Activated CD8-positive, alpha-beta memory T cell treated with anti-CD3 and anti-CD28 coated beads, Interleukin-2, amount 10 ng/mL, durations not matched to agents 7 days and 5 days (primary cell): ENCODE results near the gene IFRD2. TPM values are rescaled to one million over a fixed set of nuclear protein-coding genes. Genes with fewer than 3 reads are reported as not detected.
A peak's percentile ranks its signal among the peaks of the same experiment; 100 is the strongest.

Experiments used
- ATAC-seq: fragments of 150-1000 bp; cut with Tn5 transposase; one replicate; pipeline ENCODE4 v1.10.0; 2021; ENCODE audit warnings: moderate library complexity
- CTCF ChIA-PET: fragments of 350-600 bp; sonication (Branson Sonifier 250); formaldehyde crosslinking; loops from one replicate; lab custom pipeline; 2021; ENCODE audit warnings: antibody characterized with exemption; lab: Charles Lee
- DNase-seq: peaks from one replicate; pipeline ENCODE4 v3.0.0-alpha.2; 2020
- H3K27ac Mint-ChIP-seq: one replicate; pipeline ENCODE4 v1.8.0; 2021; ENCODE audit warnings: mild to moderate bottlenecking, mixed read lengths
- H3K27me3 Mint-ChIP-seq: one replicate; pipeline ENCODE4 v1.8.0; 2021; ENCODE audit warnings: mixed read lengths
- H3K36me3 Mint-ChIP-seq: one replicate; pipeline ENCODE4 v1.8.0; 2021; ENCODE audit warnings: mild to moderate bottlenecking, mixed read lengths
- H3K4me1 Mint-ChIP-seq: one replicate; pipeline ENCODE4 v1.8.0; 2021; ENCODE audit warnings: mixed read lengths
- H3K4me3 Mint-ChIP-seq: one replicate; pipeline ENCODE4 v1.8.0; 2021; ENCODE audit warnings: mild to moderate bottlenecking, moderate library complexity, mixed read lengths
- H3K9me3 Mint-ChIP-seq: one replicate; pipeline ENCODE4 v1.8.0; 2022; ENCODE audit warnings: low read depth, mixed read lengths
- total RNA-seq, 2 experiments: library from RNA; stranded (reverse); gene quantifications; one replicate each; pipeline ENCODE4 v1.2.3, GENCODE V29; 2021

Gene IFRD2
- total RNA-seq, 2 experiments from 2014 or later: 74.8 to 103 TPM

DNA sequence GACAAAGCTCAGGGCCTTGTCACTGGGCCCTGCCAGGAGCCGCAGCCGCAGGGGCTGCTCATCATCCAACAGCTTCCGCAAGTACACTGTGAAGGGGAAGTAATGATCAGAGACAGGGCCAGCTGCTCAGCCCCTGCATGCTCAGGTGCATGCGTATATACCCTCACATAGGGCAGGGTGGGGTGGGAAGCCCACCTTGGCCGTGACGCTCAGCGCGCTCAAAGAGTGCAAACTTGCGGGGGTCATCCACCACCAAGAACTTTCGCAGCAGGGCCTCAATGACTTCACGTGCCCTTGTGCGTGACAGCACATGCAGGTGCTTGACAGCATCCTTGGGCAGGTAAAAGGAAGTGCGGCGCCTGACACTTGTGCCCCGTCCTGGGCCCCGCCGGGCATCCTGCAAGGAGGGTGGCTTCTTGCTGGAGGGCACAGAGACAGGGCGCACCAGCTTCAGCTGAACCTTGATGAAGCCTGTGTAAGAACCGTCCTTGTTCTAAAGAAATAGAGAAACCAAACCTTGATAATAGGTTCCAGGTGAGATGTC, 39.2 kb upstream of the IFRD2 start:
- H3K9me3 Mint-ChIP-seq: no peaks in the 10 kb centered on the region
- no peaks in the 10 kb centered on the region for H3K27me3 Mint-ChIP-seq
- H3K4me3 Mint-ChIP-seq: no peak overlapping the region
- no peak overlapping the region for H3K27ac Mint-ChIP-seq
- peaks cover 57% of the 10 kb centered on the region for H3K4me1 Mint-ChIP-seq
- peaks cover 57% of the 10 kb centered on the region for H3K36me3 Mint-ChIP-seq
- no peak for DNase-seq
- ATAC-seq: no peak
- CTCF ChIA-PET: interaction anchor here (0.9 to 9.2 kb wide), 4 partner anchors 9 to 71 kb away, joined by 3 to 91 read pairs (median 3); partner anchors contain the start of genes CYB561D2, HYAL2 and NPRL2

DNA sequence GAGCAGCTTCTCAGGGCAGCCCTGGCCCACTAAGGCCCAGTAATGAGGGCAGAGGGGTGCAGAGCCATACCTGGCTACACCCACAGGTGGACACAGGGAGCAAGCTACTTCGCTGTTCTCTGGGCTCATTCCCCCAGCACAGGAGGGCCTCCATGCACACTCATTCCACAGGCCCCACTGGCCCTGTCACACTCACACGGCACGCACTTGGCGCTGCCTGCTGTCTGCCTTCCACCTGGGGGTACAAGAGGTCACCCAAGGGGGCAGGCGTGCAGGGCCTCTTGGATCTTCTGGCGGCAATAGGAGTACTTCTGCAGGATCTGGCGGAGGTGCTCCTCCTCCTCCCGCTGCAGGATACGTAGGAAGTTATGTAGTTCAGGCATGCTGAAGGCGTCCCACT, 38.1 kb upstream of the IFRD2 start:
- Mint-ChIP-seq H3K4me1 (peaks cover 51% of the 10 kb centered on the region), H3K9me3 (no peaks in the 10 kb centered on the region), H3K27ac (peak overlapping the region; percentile 28), H3K4me3 (no peak overlapping the region), H3K36me3 (peaks cover 46% of the 10 kb centered on the region), H3K27me3 (no peaks in the 10 kb centered on the region)
- ATAC-seq: no peak
- no peak for DNase-seq
- CTCF ChIA-PET: interaction anchor here (18.0 kb wide), 1 partner anchor 31 kb away, joined by 266 read pairs; the partner anchor contains the start of genes HYAL1, HYAL3, IFRD2 and NAA80

DNA sequence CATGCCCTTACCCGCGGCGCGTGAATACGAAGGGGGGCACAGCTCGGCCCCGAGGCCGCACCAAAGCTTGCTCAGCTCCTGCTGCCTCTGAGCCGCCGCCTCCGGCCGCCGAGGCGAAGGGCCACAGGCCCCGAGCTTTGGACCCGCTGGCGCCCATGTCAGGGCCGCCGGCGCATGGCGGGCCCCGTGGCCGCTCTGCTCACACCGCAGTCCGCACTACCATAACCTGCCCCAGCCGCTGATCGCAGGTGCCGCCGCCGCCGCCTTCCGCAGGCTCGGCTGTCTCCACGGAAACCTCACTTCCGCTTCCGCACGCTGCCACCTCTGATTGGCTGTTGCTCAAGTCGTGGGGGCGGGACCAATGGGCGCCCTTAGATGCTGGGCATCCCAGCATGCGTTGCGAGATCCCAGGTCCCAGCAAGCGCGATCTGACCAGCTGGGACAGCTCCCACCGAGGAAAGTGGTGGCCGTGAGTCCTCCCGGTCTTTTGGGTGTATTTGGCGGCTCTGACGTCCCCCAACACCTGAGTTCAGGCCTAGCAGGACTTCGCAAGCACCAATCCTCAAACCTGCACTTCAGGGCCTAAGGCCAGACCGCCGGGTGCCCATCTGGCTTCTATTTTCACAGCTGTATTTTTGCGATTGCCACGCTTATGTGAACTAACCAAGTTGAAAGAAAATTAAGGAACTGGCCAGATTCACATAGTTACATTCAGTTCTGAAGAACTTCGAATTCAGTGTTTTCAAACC, 35.9 kb upstream of the IFRD2 start, which contains the start of gene TUSC2:
TUSC2 (minus strand) TSS at position 281 of the 749 bp plus-strand sequence; CDS start at position 157, 124 bp downstream.
- Mint-ChIP-seq H3K36me3 (peaks cover 28% of the 10 kb centered on the region), H3K27ac (peak within 1 kb of the TSS; percentile 81), H3K4me1 (peaks cover 33% of the 10 kb centered on the region), H3K4me3 (peak within 1 kb of the TSS; percentile 78), H3K9me3 (no peaks in the 10 kb centered on the region), H3K27me3 (no peaks in the 10 kb centered on the region)
- DNase-seq: peak; percentile 98
- peak; percentile 92 for ATAC-seq
- CTCF ChIA-PET: interaction anchor here (0.9 to 18.0 kb wide), 12 partner anchors 10 to 134 kb away, joined by 3 to 266 read pairs (median 4); partner anchors contain the start of genes HYAL1, HYAL3, IFRD2 and LSMEM2

DNA sequence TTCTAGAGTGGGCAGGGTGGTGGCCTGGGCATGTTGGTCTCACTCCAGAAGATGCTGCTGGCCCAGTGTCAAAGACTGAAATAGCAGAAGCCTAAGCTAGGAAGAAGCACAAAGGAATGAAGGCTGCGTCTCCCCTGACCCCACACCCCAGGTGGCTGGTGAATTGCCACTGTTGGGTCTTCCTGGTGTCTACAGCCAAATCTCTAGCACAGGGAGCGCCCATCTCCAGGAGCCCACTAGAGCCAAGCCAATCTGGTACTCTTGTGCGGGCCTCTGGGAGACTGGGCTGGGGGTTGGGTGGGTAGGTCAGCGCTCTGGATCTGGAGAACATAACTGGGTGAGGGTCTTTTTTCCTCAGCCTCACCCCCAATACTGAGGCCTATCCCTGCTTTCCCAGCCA, 34.9 kb upstream of the IFRD2 start:
- H3K9me3 Mint-ChIP-seq: no peaks in the 10 kb centered on the region
- peak; percentile 39 for DNase-seq
- peaks cover 30% of the 10 kb centered on the region for H3K4me1 Mint-ChIP-seq
- peak overlapping the region; percentile 67 for H3K27ac Mint-ChIP-seq
- H3K4me3 Mint-ChIP-seq: peak overlapping the region; percentile 78
- peaks cover 23% of the 10 kb centered on the region for H3K36me3 Mint-ChIP-seq
- ATAC-seq: no peak
- H3K27me3 Mint-ChIP-seq: no peaks in the 10 kb centered on the region
- CTCF ChIA-PET: interaction anchor here (0.7 to 18.0 kb wide), 9 partner anchors 10 to 133 kb away, joined by 3 to 266 read pairs (median 5); partner anchors contain the start of genes HYAL1, HYAL3, IFRD2 and LSMEM2

DNA sequence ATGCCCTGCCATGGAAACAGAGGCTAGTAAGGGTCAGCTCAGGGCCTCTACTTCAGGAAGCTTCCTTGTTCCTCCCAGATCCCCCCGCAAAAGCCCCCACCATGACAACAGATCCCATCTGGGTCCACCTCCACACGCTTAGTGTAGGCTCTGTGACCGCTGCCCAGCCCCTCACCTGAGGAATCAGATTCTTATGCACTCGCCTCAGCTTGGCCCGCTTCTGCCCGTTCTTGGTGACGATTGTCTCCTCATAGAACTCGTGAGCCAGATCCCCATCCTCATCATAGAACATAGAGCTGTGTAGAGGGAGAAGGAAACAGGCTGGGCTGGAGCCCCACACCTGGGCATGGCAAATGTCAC, 33.9 kb upstream of the IFRD2 start:
- no peak overlapping the region for H3K4me3 Mint-ChIP-seq
- no peaks in the 10 kb centered on the region for H3K27me3 Mint-ChIP-seq
- peak; percentile 39 for DNase-seq
- no peaks in the 10 kb centered on the region for H3K9me3 Mint-ChIP-seq
- CTCF ChIA-PET: interaction anchor here (7.8 to 18.0 kb wide), 2 partner anchors 9 to 27 kb away, joined by 91 to 266 read pairs; partner anchors contain the start of genes HYAL1, HYAL3, IFRD2 and NAA80
- H3K4me1 Mint-ChIP-seq: peaks cover 29% of the 10 kb centered on the region
- ATAC-seq: no peak
- H3K36me3 Mint-ChIP-seq: peaks cover 14% of the 10 kb centered on the region
- H3K27ac Mint-ChIP-seq: no peak overlapping the region

DNA sequence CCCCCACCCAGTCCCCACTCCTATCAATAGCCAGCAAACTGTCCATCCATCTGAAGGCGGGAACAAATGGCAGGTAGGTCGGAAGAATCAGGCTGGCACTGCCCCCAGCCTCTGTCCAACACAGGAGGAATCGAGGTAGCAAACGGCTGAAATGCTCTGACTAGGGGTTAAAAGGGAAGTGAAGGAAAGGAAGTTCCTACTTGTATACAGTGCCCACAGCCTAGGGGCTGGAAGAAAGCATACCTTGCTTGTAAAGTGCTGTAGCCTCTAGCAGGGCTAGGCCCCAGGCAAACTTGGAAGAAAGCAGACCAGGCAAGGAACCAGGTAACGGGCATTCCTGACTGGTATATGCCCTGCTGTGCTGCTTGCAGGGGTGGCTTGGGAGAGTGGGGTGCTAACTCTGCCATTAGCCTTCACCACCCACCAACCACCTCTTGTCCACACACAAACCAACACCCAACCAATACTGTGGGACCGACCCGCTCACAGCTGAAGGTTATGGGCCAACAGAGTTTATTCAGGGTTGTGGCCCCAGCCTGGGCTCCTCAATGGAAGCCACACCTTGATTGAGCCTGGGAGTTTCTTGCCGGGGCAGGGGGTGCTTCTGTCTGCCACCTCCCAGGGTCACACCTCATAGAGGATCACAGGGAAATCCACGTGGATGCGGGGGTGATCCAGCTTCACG, 33.4 kb upstream of the IFRD2 start:
- CTCF ChIA-PET: interaction anchor here (1.6 to 18.0 kb wide), 5 partner anchors 10 to 131 kb away, joined by 5 to 266 read pairs (median 10); partner anchors contain the start of genes GNAI2, HYAL1, HYAL3 and IFRD2
- Mint-ChIP-seq H3K4me1 (peaks cover 26% of the 10 kb centered on the region), H3K36me3 (peaks cover 9% of the 10 kb centered on the region), H3K27me3 (no peaks in the 10 kb centered on the region), H3K27ac (no peak overlapping the region), H3K4me3 (no peak overlapping the region), H3K9me3 (no peaks in the 10 kb centered on the region)
- ATAC-seq: no peak
- peak; percentile 39 for DNase-seq

DNA sequence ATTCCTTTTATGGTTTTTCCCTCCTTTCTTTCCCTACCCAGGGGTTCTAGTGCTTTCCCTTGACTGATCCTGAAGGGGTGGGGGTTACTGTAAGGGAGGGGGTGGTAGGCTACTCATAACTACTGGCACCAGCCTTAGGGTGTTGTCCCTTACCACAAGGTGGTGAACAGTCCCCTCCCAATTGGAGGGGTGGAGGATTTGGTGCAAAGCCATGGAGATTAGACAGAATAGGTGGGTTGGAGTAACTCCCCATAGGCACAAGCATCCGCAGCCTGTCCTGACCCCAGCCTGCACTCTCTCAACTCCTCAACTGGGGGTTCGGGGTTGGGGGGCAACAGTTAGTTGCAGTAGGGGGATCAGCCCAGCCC, 32.9 kb upstream of the IFRD2 start:
- no peaks in the 10 kb centered on the region for H3K9me3 Mint-ChIP-seq
- H3K27me3 Mint-ChIP-seq: no peaks in the 10 kb centered on the region
- CTCF ChIA-PET: interaction anchor here (0.9 to 18.0 kb wide), 12 partner anchors 10 to 131 kb away, joined by 3 to 266 read pairs (median 7); partner anchors contain the start of genes GNAI2, HYAL1, HYAL3 and IFRD2
- peaks cover 5% of the 10 kb centered on the region for H3K36me3 Mint-ChIP-seq
- H3K4me3 Mint-ChIP-seq: no peak overlapping the region
- ATAC-seq (no peak), DNase-seq (no peak)
- peaks cover 30% of the 10 kb centered on the region for H3K4me1 Mint-ChIP-seq
- H3K27ac Mint-ChIP-seq: no peak overlapping the region

DNA sequence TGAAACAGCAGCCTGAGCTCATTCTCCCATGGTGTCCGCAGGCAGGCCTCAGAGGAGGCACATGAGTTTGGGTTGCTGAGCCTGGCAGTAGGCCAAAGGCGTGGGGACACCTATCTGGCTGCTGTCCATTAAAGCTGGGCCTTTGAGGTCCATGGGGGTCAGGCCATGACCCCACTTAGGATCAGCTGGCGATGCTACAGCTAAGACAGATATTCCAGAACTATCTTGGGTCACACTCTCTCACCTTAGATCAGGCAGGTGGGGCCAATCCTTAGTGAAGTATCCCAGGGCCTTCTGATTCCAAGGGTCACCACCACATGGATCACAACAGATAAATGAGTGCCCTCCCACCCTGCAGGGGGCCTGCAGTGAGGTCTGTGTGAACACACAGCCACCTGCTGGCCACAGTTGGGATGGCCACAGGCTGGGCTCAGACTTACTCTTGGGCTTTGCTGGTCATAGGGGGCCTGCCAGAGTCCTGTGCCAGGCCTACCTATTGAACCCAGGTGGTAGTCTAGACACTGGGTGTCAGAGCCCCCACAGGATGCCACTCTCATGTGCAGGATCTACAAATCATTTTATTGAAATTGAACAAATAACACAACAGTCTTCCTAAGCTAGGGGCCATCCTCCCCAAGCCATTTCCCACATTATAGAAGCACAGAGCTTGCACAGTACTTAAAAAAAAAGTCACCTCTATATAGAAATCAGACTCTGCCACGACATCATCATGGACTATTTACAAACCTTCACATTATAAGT, 32.3 kb upstream of the IFRD2 start:
- H3K27ac Mint-ChIP-seq: no peak overlapping the region
- peak; percentile 21 for ATAC-seq
- CTCF ChIA-PET: interaction anchor here (0.7 to 18.0 kb wide), 24 partner anchors 10 to 132 kb away, joined by 3 to 266 read pairs (median 4); partner anchors contain the start of genes CYB561D2, GNAI2, HYAL1 and HYAL3

DNA sequence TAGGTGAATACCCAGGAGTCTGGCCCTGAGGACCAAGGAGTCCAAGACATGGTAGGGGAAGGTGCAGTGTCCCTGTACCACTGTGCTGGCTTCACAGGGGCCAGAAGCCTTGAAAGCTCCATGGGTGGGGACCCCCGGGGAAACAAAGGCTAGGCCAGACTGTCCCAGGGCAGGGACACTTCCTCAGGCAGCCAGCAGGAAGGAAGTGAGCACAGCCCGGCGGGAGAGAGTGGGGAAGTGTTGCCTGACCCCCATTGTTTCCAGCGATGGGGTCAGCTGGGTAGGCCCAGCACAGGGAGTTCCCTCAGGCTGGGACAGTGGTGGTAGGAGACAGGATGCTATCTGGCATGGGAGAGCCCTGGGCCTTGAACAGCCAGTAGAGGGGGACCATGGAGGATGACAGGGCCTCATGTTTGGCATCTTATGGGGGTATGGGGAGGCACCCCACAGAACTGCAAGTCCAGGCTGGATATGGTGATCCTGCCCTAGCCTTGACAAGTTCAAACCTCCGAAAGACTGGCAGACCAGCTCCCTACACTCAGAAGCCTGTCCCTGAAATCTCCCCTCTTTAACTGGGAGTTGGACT, 31.5 kb upstream of the IFRD2 start:
- peak; percentile 39 for DNase-seq
- H3K4me3 Mint-ChIP-seq: no peak overlapping the region
- ATAC-seq: no peak

More for the DNA sequence above, 32.3 kb upstream of the IFRD2 start:
- Mint-ChIP-seq H3K4me3 (no peak overlapping the region), H3K9me3 (no peaks in the 10 kb centered on the region), H3K4me1 (peaks cover 34% of the 10 kb centered on the region), H3K36me3 (no peaks in the 10 kb centered on the region), H3K27me3 (no peaks in the 10 kb centered on the region)
- DNase-seq: peak; percentile 78

DNA sequence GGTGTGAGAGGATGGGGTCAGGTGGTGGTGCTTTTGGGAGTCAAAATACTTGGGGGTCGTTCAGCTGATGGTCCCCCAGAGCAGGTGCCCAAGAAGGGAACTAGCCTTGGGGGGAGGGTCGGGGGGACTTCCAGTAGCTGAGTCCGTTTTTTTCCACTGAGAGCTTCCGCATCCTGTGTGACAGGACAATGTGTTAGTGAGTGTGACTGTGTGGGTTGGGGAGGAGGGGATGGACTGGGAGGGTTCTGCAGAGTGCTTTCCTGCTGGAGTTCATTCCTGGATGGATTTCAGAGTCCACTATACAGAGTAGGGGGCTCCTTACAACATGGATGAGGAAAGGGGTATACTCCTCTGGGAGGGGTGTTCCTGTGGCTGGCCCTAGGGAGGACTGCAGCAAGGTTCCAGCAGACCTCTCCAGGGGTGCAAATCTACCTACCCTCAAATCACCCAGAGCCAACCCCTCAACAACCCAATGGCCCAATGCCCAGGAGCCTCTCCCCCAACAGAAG, 30.9 kb upstream of the IFRD2 start:
- Mint-ChIP-seq H3K36me3 (no peaks in the 10 kb centered on the region), H3K4me1 (peaks cover 36% of the 10 kb centered on the region), H3K9me3 (no peaks in the 10 kb centered on the region), H3K4me3 (no peak overlapping the region), H3K27ac (peak overlapping the region; percentile 47), H3K27me3 (no peaks in the 10 kb centered on the region)
- DNase-seq (peak; percentile 42), ATAC-seq (no peak)
- CTCF ChIA-PET: interaction anchor here (0.9 to 18.0 kb wide), 7 partner anchors 12 to 131 kb away, joined by 3 to 266 read pairs (median 6); partner anchors contain the start of genes HYAL1, HYAL3, IFRD2 and NAA80

More for the DNA sequence above, 31.5 kb upstream of the IFRD2 start:
- H3K27ac Mint-ChIP-seq: peak overlapping the region; percentile 35
- H3K9me3 Mint-ChIP-seq: no peaks in the 10 kb centered on the region
- H3K36me3 Mint-ChIP-seq: no peaks in the 10 kb centered on the region
- peaks cover 39% of the 10 kb centered on the region for H3K4me1 Mint-ChIP-seq
- CTCF ChIA-PET: interaction anchor here (0.6 to 18.0 kb wide), 23 partner anchors 9 to 218 kb away, joined by 3 to 266 read pairs (median 5); partner anchors contain the start of genes CYB561D2, GNAI2, HYAL1 and HYAL3
- no peaks in the 10 kb centered on the region for H3K27me3 Mint-ChIP-seq

DNA sequence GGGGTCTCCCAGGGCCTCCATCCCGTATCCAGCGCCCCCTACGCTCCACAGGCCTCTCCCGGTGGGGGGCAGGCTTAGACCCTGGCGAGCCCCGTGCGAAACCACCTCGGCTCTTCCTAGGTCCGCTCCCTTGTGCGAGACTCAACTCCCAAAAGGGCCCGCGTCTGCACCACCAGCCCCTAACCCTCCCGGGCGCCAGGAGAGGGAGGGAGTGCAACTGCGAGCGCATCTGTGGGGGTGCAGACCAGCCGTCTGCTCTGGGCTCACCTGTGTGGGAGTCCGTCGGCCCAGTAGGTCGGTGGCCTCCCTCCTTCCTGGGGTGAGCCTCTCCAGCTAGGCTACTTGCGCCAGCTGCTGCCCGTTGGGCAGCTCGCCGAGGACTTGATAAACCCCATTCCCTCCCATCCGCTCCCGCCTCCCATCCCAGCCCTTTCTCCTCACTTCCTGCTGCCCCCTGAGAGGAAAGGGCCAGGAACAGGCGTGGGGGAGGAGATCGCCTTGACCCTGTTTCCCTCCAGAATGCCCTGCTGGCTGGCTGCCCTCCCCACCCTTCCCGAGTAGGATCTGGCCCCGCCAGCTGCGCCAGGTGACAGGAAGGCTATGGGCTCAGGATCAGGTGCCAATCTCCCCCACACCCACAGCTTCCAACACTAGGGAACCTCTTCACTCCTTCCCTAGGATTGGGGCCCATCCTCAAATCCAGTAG, 30.3 kb upstream of the IFRD2 start, which contains the start of gene HYAL2:
HYAL2 (minus strand) TSS at position 360 of the 706 bp plus-strand sequence. CDS start 2,256 bp downstream, outside the sequence.
- CTCF ChIA-PET: interaction anchor here (1.3 to 18.0 kb wide), 6 partner anchors 13 to 48 kb away, joined by 3 to 266 read pairs (median 14); partner anchors contain the start of genes HYAL1, HYAL3, IFRD2 and NAA80
- Mint-ChIP-seq H3K9me3 (no peaks in the 10 kb centered on the region), H3K4me1 (peaks cover 35% of the 10 kb centered on the region), H3K36me3 (no peaks in the 10 kb centered on the region), H3K4me3 (peak within 1 kb of the TSS; percentile 89), H3K27ac (peak within 1 kb of the TSS; percentile 93), H3K27me3 (no peaks in the 10 kb centered on the region)
- ATAC-seq (no peak), DNase-seq (peak; percentile 40)
